MG63 (cell line): Measurements from ENCODE around the gene PTDSS2. TPM values are rescaled to one million over a fixed set of nuclear protein-coding genes. Genes with fewer than 3 reads are reported as not detected.

Experiments used
- DNase-seq: peaks from one replicate; pipeline ENCODE4 v3.0.0-alpha.2; 2020
- H3K27me3 ChIP-seq: fragments of 250-450 bp; sonication (Bioruptor Pico); 2 replicates; pipeline ENCODE4 v1.5.1; 2020; ENCODE audit warnings: mild to moderate bottlenecking, moderate library complexity
- H3K36me3 ChIP-seq: fragments of 250-450 bp; sonication (Bioruptor Pico); 2 replicates; pipeline ENCODE4 v1.5.1; 2020; ENCODE audit warnings: mild to moderate bottlenecking, moderate library complexity
- H3K4me3 ChIP-seq: fragments of 250-450 bp; sonication (Bioruptor Pico); 2 replicates; pipeline ENCODE4 v1.5.1; 2020; ENCODE audit warnings: mild to moderate bottlenecking, moderate library complexity
- H3K9me3 ChIP-seq: fragments of 250-450 bp; sonication (Bioruptor Pico); 2 replicates; pipeline ENCODE4 v1.5.1; 2020; ENCODE audit warnings: mild to moderate bottlenecking, moderate library complexity
- total RNA-seq: library from RNA; depleted of rRNA; stranded (reverse); fragments of >200 nt; shearing (Covaris generic); gene quantifications from 2 replicates; pipeline ENCODE4 v1.2.3, GENCODE V29; 2014; ENCODE audit warnings: low replicate concordance; rRNA removed

PTDSS2 gene
- total RNA-seq, 1 experiment from 2014 or later: 43.3 TPM

DNA sequence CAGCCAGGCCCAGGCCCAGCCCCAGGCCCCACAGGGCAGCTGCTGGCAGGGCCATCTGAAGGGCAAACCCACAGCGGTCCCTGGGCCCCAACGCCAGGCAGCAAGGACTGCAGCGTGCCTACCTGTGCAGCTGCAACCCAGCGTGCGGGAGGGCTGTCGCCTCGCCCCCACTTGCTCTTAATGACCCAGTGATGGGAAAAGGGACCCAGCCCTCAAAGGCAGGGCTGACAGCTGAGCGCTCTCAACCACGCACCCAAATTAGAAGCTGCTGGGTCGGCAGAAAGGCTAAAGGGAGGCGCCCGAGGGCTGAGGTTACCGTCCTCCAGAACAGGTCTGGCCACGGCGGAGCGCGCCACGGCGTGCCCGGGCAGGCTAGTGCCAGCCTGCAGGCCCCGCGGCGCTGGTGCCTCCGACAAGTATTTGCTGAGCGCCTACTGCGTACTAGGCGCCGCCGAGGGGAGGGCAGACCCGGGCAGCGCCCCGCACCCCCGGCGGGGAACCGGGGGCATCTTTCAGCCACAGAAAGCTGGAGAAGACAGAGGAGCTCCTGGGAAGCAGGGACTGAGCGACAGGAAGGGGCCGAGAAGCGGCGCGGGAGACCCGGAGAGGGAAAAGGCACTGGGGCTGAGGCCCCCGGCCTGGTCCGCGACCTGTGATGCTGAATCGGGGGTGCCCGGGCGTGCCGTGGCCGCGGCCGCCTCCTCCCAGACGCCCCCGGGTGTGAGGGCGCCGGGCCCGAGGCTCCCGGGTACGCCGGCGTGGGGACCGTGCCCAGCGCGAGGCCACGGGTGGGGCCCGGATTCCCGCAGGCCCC is 84.5 kb downstream of the PTDSS2 start:
- no peaks in the 10 kb centered on the region for H3K27me3 ChIP-seq
- peak overlapping the region; percentile 84 for H3K4me3 ChIP-seq
- DNase-seq: peak; percentile 43
- H3K36me3 ChIP-seq: peaks cover 34% of the 10 kb centered on the region
- no peaks in the 10 kb centered on the region for H3K9me3 ChIP-seq

GRCh38 chr11:535210-535518 is 85.1 kb downstream of the PTDSS2 start:
- DNase-seq: no peak
- Histone ChIP-seq H3K9me3 (no peaks in the 10 kb centered on the region), H3K4me3 (peak overlapping the region; percentile 84; the same call in 1 of the 2 replicates), H3K36me3 (peaks cover 34% of the 10 kb centered on the region), H3K27me3 (no peaks in the 10 kb centered on the region)

DNA sequence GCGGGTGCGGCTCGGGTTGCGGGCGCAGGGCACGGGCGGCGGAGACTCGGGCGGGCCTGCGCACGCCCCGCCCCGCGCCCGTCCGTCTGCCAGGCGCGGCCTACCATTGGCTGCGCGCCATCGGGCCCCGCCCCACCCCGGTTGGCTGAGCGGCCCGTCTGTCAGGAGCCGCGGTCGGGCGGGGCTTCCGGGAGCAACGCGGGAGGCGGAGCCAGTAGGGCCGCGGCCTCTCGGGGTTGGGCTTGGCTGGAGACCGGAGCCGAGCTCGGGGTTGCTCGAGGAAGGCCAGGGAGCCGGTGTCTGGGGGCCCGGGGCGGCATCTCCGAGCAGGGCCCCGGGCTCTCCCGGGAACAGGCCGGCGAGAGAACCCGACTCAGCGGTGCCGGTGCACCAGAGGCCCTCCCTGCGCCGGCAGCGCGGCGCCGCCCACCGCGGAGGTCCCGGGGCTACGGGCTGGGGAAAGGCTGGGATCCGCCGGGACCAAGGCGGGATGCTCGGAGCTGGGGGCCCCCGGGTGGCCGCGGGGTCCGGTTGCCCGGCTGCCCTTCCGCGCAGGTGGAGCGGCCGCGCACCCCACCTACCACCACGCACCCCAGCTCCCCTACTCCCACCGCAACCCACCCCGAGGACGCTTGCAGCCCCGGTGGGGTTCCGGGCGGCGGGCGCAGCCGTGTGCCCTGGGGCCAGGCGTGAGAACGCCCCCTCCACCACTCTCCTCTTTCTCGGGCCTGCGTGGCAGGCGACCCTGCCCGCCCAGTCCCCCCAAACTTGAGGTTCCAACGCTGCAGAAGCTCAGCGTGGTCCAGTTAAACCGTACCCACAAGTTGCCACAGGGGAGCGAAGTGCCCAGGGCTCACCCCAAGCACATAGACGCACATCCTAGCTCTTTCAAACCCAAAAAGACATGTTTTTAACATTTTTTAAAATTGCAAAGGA is 85.7 kb downstream of the PTDSS2 start, which contains the start of gene HRAS:
Gene HRAS (minus strand): TSS at position 58 of the 936 bp plus-strand sequence.
- Histone ChIP-seq H3K27me3 (no peaks in the 10 kb centered on the region), H3K9me3 (no peaks in the 10 kb centered on the region), H3K4me3 (peak within 1 kb of the TSS; percentile 84), H3K36me3 (peaks cover 34% of the 10 kb centered on the region)
- DNase-seq: peak; percentile 93

GRCh38 chr11:536841-537621 is 87.0 kb downstream of the PTDSS2 start, which contains the start of gene LRRC56:
LRRC56 (plus strand) TSS chr11:537527; CDS start chr11:540685, 3,158 bp downstream.
- H3K4me3 ChIP-seq: peak within 1 kb of the TSS; percentile 75
- DNase-seq: no peak
- H3K27me3 ChIP-seq: no peaks in the 10 kb centered on the region

DNA sequence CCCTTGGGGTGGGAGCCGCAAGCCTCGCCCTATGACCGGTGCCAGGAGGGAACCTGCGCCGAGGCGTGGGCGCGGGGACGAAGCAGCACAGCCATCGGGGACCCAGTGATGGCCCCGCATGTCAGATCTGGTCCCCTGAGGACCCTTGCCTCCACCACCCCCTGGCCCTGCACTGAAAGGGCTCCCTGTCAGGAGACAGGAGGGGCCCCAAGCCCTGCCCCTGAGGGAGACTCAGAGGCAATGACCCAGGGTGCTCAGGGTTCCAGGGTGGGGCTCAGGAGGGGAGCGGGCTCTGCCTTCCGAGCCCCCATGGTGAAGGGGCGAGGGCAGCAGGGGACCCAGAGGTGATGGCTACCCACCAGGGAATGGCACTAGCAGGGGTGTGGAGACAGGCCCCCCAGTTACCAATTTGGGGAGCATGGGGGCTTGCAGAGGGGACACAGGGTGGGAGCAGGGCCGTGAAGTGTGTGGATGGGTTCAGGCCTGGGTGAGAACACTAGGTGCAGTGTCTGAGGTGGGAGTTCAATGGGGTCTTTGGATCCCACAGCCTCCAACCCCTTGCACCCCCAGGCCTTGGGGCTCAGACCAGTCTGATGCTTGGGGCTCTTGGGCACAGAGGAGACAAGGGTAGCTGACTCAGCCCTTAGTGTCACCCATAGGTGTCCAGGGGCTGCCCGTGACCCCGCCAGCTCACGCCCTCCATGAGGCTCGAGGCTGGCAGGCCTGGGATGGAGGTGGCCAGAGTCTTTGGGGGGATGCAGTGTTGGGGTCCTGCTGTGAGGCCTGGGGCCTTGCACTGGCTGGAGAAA is 87.7 kb downstream of the PTDSS2 start:
- H3K36me3 ChIP-seq: peaks cover 18% of the 10 kb centered on the region
- no peaks in the 10 kb centered on the region for H3K9me3 ChIP-seq
- no peak for DNase-seq
- H3K27me3 ChIP-seq: no peaks in the 10 kb centered on the region
- H3K4me3 ChIP-seq: no peak overlapping the region

More at GRCh38 chr11:536841-537621, 87.0 kb downstream of the PTDSS2 start, which contains the start of gene LRRC56:
- Histone ChIP-seq H3K9me3 (no peaks in the 10 kb centered on the region), H3K36me3 (peaks cover 26% of the 10 kb centered on the region)

GRCh38 chr11:538431-539051 is 88.5 kb downstream of the PTDSS2 start:
- Histone ChIP-seq H3K4me3 (no peak overlapping the region), H3K36me3 (peaks cover 11% of the 10 kb centered on the region), H3K9me3 (no peaks in the 10 kb centered on the region), H3K27me3 (no peaks in the 10 kb centered on the region)
- no peak for DNase-seq

GRCh38 chr11:539971-540481 is 89.9 kb downstream of the PTDSS2 start:
- Histone ChIP-seq H3K4me3 (no peak overlapping the region), H3K27me3 (no peaks in the 10 kb centered on the region), H3K9me3 (no peaks in the 10 kb centered on the region), H3K36me3 (no peaks in the 10 kb centered on the region)
- no peak for DNase-seq

Other genes with a start within 250 kb of the PTDSS2 start
- gene BET1L, start 242.9 kb upstream of the PTDSS2 start, total RNA-seq: 28.2 and 29.0 TPM in 2 replicates
- gene RIC8A, start 242.6 kb upstream of the PTDSS2 start, total RNA-seq: 142 and 222 TPM in 2 replicates
- 15.1 and 24.9 TPM in 2 replicates for gene SIRT3, start 213.9 kb upstream of the PTDSS2 start, total RNA-seq
- 219 and 287 TPM in 2 replicates for gene PSMD13, start 213.3 kb upstream of the PTDSS2 start, total RNA-seq
- not detected in 2 replicates for gene NLRP6, start 171.9 kb upstream of the PTDSS2 start, total RNA-seq
- gene PGGHG, start 161.2 kb upstream of the PTDSS2 start, total RNA-seq: 1.9 and 6.2 TPM in 2 replicates
- gene IFITM5, start 150.8 kb upstream of the PTDSS2 start, total RNA-seq: not detected in 2 replicates
- gene IFITM2, start 142.5 kb upstream of the PTDSS2 start, total RNA-seq: 35.8 and 50.4 TPM in 2 replicates
- gene IFITM1, start 136.2 kb upstream of the PTDSS2 start, total RNA-seq: 26.5 and 62.6 TPM in 2 replicates
- 62.7 and 85.0 TPM in 2 replicates for gene IFITM3, start 129.4 kb upstream of the PTDSS2 start, total RNA-seq
- 27.5 and 49.8 TPM in 2 replicates for gene B4GALNT4, start 80.8 kb upstream of the PTDSS2 start, total RNA-seq
- 7.6 and 24.1 TPM in 2 replicates for gene PKP3, start 56.1 kb upstream of the PTDSS2 start, total RNA-seq
- 28.8 and 89.5 TPM in 2 replicates for gene SIGIRR, start 35.3 kb upstream of the PTDSS2 start, total RNA-seq
- not detected in 2 replicates for gene ANO9, start 8.3 kb upstream of the PTDSS2 start, total RNA-seq
- 556 and 832 TPM in 2 replicates for gene RNH1, start 57.0 kb downstream of the PTDSS2 start, total RNA-seq
- 78.8 and 207 TPM in 2 replicates for gene HRAS, start 85.3 kb downstream of the PTDSS2 start, total RNA-seq
- gene LRRC56, start 87.2 kb downstream of the PTDSS2 start, total RNA-seq: 0.63 TPM in 1 of 2 replicates, not detected in the other
- gene LMNTD2, start 110.5 kb downstream of the PTDSS2 start, total RNA-seq: 0.20 and 0.30 TPM in 2 replicates
- gene RASSF7, start 110.7 kb downstream of the PTDSS2 start, total RNA-seq: 3.0 and 25.8 TPM in 2 replicates
- gene PHRF1, start 126.2 kb downstream of the PTDSS2 start, total RNA-seq: 35.4 and 55.2 TPM in 2 replicates
- 9.1 and 10.1 TPM in 2 replicates for gene IRF7, start 165.7 kb downstream of the PTDSS2 start, total RNA-seq
- not detected in 2 replicates for gene CDHR5, start 174.7 kb downstream of the PTDSS2 start, total RNA-seq
- not detected in 2 replicates for gene SCT, start 176.9 kb downstream of the PTDSS2 start, total RNA-seq
- not detected in 2 replicates for gene DRD4, start 187.0 kb downstream of the PTDSS2 start, total RNA-seq
- gene DEAF1, start 244.9 kb downstream of the PTDSS2 start, total RNA-seq: 14.8 and 34.6 TPM in 2 replicates
- 32.4 and 98.7 TPM in 2 replicates for gene TMEM80, start 245.5 kb downstream of the PTDSS2 start, total RNA-seq